WTC11 (cell line): ENCODE data around the gene ACSS2. TPM values are rescaled to one million over a fixed set of nuclear protein-coding genes. Genes with fewer than 3 reads are reported as not detected.

Source experiments
- ATF1 ChIP-seq: sonication (generic); formaldehyde crosslinking; IDR thresholded peaks from 2 replicates; pipeline ENCODE4 v1.8.1; 2023; ENCODE audit warnings: mild to moderate bottlenecking, moderate library complexity, missing genetic modification reagents
- FOXJ3 ChIP-seq: sonication (generic); formaldehyde crosslinking; IDR thresholded peaks from 2 replicates; pipeline ENCODE4 v1.9.0; 2021; ENCODE audit warnings: missing genetic modification reagents, mild to moderate bottlenecking, borderline replicate concordance
- GTF2I ChIP-seq: fragments of 250-450 bp; sonication (Bioruptor Pico); conservative IDR thresholded peaks from 2 replicates; pipeline ENCODE4 v1.4.0; 2021; ENCODE audit warnings: mild to moderate bottlenecking
- NFATC4 ChIP-seq: fragments of 250-450 bp; sonication (Bioruptor Pico); IDR thresholded peaks from 2 replicates; pipeline ENCODE4 v1.9.0; 2021; ENCODE audit warnings: mild to moderate bottlenecking
- NFYB ChIP-seq: sonication (generic); formaldehyde crosslinking; conservative IDR thresholded peaks from 2 replicates; pipeline ENCODE4 v1.8.0; 2022; ENCODE audit warnings: low read depth, missing genetic modification reagents
- PRRX2 ChIP-seq: fragments of 250-450 bp; sonication (Bioruptor Pico); IDR thresholded peaks from 2 replicates; pipeline ENCODE4 v1.8.0; 2021; ENCODE audit warnings: mild to moderate bottlenecking
- RELA ChIP-seq: sonication (generic); formaldehyde crosslinking; IDR thresholded peaks from 2 replicates; pipeline ENCODE4 v1.8.1; 2022; ENCODE audit warnings: missing genetic modification reagents, mild to moderate bottlenecking, borderline replicate concordance
- SOX15 ChIP-seq: fragments of 250-450 bp; sonication (Bioruptor Pico); IDR thresholded peaks from 2 replicates; pipeline ENCODE4 v1.9.0; 2021; ENCODE audit warnings: mild to moderate bottlenecking
- TP53 ChIP-seq: sonication (generic); formaldehyde crosslinking; IDR thresholded peaks from 2 replicates; pipeline ENCODE4 v1.8.1; 2023; ENCODE audit warnings: mild to moderate bottlenecking, missing genetic modification reagents
- ZBTB21 ChIP-seq: sonication (generic); formaldehyde crosslinking; IDR thresholded peaks from 2 replicates; pipeline ENCODE4 v1.8.1; 2023; ENCODE audit warnings: mild to moderate bottlenecking, missing genetic modification reagents, borderline replicate concordance
- ZNF416 ChIP-seq: fragments of 250-450 bp; sonication (Bioruptor Pico); IDR thresholded peaks from 2 replicates; pipeline ENCODE4 v1.9.0; 2021; ENCODE audit warnings: mild to moderate bottlenecking, inconsistent platforms
- ZNF423 ChIP-seq: fragments of 250-450 bp; sonication (Bioruptor Pico); IDR thresholded peaks from 2 replicates; pipeline ENCODE4 v2.1.2; 2022; ENCODE audit warnings: mild to moderate bottlenecking, moderate library complexity
- ZNF671 ChIP-seq: fragments of 250-450 bp; sonication (Bioruptor Pico); IDR thresholded peaks from 2 replicates; pipeline ENCODE4 v1.8.0; 2021; ENCODE audit warnings: mild to moderate bottlenecking
- total RNA-seq: library from RNA; stranded (reverse); gene quantifications from 3 replicates; pipeline ENCODE4 v1.2.3, GENCODE V29; 2021
- TF ChIP-seq, protein P1 (sequence below): fragments of 250-450 bp; sonication (Bioruptor Pico); IDR thresholded peaks from 2 replicates; pipeline ENCODE4 v1.9.0; 2021; ENCODE audit warnings: mild to moderate bottlenecking, borderline replicate concordance
- TF ChIP-seq, protein P2 (sequence below): sonication (generic); formaldehyde crosslinking; IDR thresholded peaks from 2 replicates; pipeline ENCODE4 v1.8.1; 2023; ENCODE audit warnings: mild to moderate bottlenecking, missing genetic modification reagents
- TF ChIP-seq, protein P3 (sequence below): sonication (generic); formaldehyde crosslinking; IDR thresholded peaks from 2 replicates; pipeline ENCODE4 v1.8.1; 2022; ENCODE audit warnings: low read depth, mild to moderate bottlenecking, moderate library complexity, missing genetic modification reagents, borderline replicate concordance
- TF ChIP-seq, protein P4 (sequence below): sonication (generic); formaldehyde crosslinking; conservative IDR thresholded peaks from 2 replicates; pipeline ENCODE4 v1.8.1; 2022; ENCODE audit warnings: mild to moderate bottlenecking, missing genetic modification reagents
- TF ChIP-seq, protein P5 (sequence below): sonication (generic); formaldehyde crosslinking; IDR thresholded peaks from 2 replicates; pipeline ENCODE4 v1.8.1; 2023; ENCODE audit warnings: mild to moderate bottlenecking, moderate library complexity, missing genetic modification reagents
- TF ChIP-seq, protein P6 (sequence below): sonication (generic); formaldehyde crosslinking; IDR thresholded peaks from 2 replicates; pipeline ENCODE4 v1.8.1; 2023; ENCODE audit warnings: mild to moderate bottlenecking, missing genetic modification reagents, moderate library complexity
- TF ChIP-seq, protein P7 (sequence below): fragments of 250-450 bp; sonication (Bioruptor Pico); IDR thresholded peaks from 2 replicates; pipeline ENCODE4 v1.8.0; 2021; ENCODE audit warnings: mild to moderate bottlenecking
- TF ChIP-seq, protein P8 (sequence below): sonication (generic); formaldehyde crosslinking; IDR thresholded peaks from 2 replicates; pipeline ENCODE4 v1.8.0; 2022; ENCODE audit warnings: mild to moderate bottlenecking, missing genetic modification reagents
- TF ChIP-seq, protein P9 (sequence below): fragments of 250-450 bp; sonication (Bioruptor Pico); IDR thresholded peaks from 2 replicates; pipeline ENCODE4 v2.1.2; 2022; ENCODE audit warnings: mild to moderate bottlenecking, moderate library complexity
- TF ChIP-seq, protein P10 (sequence below): sonication (generic); formaldehyde crosslinking; IDR thresholded peaks from 2 replicates; pipeline ENCODE4 v1.8.0; 2023; ENCODE audit warnings: missing genetic modification reagents

ACSS2 gene
- total RNA-seq, 1 experiment from 2014 or later = 28.9 TPM

DNA sequence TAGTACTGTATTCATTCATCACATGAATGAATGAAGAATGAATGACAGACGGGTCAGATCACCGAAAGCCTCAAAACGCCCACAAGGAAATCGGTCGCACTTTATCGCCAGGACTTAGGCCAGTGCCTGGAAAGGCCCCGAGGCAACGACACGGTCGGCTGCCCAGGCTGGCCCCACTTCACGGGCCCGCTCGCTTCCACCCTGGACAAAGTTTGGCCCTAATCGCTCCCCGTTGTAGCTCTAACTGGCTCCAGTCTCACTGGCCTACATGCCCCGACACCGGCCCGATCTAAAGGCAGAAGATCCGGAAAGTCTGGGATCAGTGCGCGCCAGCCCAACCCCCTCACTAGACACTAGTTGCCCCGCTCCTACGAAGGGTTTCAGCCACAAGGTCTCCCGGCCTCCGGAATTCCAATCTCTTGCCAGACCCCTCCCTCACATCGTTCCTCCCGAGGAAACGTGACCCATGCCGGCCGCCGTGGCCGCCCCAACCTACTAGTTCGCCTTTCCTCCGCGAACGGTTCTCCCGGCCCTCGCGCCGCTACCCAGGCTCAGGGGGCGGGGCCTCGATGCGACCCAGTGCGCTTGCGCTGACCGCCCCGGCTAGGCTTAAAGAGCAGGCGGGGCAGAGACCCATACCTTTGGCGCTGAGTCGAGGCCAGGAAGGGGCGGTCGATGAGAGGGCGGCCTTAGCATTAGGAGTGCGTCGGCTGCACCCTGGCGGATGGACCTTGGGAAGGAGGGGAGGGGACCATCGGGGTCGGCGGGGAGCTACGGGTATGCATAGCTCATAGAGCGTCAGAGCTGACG lies 79.0 kb downstream of the ACSS2 start, which contains the start of the genes GSS and MYH7B (continued):
- TF ChIP-seq, protein P1, sequence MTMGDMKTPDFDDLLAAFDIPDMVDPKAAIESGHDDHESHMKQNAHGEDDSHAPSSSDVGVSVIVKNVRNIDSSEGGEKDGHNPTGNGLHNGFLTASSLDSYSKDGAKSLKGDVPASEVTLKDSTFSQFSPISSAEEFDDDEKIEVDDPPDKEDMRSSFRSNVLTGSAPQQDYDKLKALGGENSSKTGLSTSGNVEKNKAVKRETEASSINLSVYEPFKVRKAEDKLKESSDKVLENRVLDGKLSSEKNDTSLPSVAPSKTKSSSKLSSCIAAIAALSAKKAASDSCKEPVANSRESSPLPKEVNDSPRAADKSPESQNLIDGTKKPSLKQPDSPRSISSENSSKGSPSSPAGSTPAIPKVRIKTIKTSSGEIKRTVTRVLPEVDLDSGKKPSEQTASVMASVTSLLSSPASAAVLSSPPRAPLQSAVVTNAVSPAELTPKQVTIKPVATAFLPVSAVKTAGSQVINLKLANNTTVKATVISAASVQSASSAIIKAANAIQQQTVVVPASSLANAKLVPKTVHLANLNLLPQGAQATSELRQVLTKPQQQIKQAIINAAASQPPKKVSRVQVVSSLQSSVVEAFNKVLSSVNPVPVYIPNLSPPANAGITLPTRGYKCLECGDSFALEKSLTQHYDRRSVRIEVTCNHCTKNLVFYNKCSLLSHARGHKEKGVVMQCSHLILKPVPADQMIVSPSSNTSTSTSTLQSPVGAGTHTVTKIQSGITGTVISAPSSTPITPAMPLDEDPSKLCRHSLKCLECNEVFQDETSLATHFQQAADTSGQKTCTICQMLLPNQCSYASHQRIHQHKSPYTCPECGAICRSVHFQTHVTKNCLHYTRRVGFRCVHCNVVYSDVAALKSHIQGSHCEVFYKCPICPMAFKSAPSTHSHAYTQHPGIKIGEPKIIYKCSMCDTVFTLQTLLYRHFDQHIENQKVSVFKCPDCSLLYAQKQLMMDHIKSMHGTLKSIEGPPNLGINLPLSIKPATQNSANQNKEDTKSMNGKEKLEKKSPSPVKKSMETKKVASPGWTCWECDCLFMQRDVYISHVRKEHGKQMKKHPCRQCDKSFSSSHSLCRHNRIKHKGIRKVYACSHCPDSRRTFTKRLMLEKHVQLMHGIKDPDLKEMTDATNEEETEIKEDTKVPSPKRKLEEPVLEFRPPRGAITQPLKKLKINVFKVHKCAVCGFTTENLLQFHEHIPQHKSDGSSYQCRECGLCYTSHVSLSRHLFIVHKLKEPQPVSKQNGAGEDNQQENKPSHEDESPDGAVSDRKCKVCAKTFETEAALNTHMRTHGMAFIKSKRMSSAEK (CRISPR knock-in tag) = no peak
- TF ChIP-seq NFYB (no peak), ZBTB21 (peak; percentile 68; the same call in 1 of the 2 replicates), FOXJ3 (CRISPR knock-in tag) (no peak), ZNF416 (CRISPR knock-in tag) (0 out of 2 replicates have a peak, but pooled peaks have one; percentile 8), TP53 (CRISPR knock-in tag) (no peak), ZNF423 (CRISPR knock-in tag) (no peak), SOX15 (no peak), PRRX2 (CRISPR knock-in tag) (no peak), RELA (CRISPR knock-in tag) (no peak), GTF2I (CRISPR knock-in tag) (no peak), ATF1 (CRISPR knock-in tag) (peak; percentile 46; the same call in 1 of the 2 replicates), NFATC4 (no peak), ZNF671 (CRISPR knock-in tag) (no peak)
- TF ChIP-seq, protein P2, sequence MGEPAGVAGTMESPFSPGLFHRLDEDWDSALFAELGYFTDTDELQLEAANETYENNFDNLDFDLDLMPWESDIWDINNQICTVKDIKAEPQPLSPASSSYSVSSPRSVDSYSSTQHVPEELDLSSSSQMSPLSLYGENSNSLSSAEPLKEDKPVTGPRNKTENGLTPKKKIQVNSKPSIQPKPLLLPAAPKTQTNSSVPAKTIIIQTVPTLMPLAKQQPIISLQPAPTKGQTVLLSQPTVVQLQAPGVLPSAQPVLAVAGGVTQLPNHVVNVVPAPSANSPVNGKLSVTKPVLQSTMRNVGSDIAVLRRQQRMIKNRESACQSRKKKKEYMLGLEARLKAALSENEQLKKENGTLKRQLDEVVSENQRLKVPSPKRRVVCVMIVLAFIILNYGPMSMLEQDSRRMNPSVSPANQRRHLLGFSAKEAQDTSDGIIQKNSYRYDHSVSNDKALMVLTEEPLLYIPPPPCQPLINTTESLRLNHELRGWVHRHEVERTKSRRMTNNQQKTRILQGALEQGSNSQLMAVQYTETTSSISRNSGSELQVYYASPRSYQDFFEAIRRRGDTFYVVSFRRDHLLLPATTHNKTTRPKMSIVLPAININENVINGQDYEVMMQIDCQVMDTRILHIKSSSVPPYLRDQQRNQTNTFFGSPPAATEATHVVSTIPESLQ = no peak
- TF ChIP-seq, protein P3, sequence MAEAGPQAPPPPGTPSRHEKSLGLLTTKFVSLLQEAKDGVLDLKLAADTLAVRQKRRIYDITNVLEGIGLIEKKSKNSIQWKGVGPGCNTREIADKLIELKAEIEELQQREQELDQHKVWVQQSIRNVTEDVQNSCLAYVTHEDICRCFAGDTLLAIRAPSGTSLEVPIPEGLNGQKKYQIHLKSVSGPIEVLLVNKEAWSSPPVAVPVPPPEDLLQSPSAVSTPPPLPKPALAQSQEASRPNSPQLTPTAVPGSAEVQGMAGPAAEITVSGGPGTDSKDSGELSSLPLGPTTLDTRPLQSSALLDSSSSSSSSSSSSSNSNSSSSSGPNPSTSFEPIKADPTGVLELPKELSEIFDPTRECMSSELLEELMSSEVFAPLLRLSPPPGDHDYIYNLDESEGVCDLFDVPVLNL = no peak
- TF ChIP-seq, protein P4, sequence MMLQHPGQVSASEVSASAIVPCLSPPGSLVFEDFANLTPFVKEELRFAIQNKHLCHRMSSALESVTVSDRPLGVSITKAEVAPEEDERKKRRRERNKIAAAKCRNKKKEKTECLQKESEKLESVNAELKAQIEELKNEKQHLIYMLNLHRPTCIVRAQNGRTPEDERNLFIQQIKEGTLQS (CRISPR knock-in tag) = no peak
- TF ChIP-seq, protein P5, sequence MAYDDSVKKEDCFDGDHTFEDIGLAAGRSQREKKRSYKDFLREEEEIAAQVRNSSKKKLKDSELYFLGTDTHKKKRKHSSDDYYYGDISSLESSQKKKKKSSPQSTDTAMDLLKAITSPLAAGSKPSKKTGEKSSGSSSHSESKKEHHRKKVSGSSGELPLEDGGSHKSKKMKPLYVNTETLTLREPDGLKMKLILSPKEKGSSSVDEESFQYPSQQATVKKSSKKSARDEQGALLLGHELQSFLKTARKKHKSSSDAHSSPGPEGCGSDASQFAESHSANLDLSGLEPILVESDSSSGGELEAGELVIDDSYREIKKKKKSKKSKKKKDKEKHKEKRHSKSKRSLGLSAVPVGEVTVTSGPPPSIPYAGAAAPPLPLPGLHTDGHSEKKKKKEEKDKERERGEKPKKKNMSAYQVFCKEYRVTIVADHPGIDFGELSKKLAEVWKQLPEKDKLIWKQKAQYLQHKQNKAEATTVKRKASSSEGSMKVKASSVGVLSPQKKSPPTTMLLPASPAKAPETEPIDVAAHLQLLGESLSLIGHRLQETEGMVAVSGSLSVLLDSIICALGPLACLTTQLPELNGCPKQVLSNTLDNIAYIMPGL (CRISPR knock-in tag) = peak; percentile 98
- TF ChIP-seq, protein P6, sequence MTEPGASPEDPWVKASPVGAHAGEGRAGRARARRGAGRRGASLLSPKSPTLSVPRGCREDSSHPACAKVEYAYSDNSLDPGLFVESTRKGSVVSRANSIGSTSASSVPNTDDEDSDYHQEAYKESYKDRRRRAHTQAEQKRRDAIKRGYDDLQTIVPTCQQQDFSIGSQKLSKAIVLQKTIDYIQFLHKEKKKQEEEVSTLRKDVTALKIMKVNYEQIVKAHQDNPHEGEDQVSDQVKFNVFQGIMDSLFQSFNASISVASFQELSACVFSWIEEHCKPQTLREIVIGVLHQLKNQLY (CRISPR knock-in tag) = no peak
- TF ChIP-seq, protein P7, sequence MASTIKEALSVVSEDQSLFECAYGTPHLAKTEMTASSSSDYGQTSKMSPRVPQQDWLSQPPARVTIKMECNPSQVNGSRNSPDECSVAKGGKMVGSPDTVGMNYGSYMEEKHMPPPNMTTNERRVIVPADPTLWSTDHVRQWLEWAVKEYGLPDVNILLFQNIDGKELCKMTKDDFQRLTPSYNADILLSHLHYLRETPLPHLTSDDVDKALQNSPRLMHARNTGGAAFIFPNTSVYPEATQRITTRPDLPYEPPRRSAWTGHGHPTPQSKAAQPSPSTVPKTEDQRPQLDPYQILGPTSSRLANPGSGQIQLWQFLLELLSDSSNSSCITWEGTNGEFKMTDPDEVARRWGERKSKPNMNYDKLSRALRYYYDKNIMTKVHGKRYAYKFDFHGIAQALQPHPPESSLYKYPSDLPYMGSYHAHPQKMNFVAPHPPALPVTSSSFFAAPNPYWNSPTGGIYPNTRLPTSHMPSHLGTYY (CRISPR knock-in tag) = no peak
- TF ChIP-seq, protein P8, sequence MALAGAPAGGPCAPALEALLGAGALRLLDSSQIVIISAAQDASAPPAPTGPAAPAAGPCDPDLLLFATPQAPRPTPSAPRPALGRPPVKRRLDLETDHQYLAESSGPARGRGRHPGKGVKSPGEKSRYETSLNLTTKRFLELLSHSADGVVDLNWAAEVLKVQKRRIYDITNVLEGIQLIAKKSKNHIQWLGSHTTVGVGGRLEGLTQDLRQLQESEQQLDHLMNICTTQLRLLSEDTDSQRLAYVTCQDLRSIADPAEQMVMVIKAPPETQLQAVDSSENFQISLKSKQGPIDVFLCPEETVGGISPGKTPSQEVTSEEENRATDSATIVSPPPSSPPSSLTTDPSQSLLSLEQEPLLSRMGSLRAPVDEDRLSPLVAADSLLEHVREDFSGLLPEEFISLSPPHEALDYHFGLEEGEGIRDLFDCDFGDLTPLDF (CRISPR knock-in tag) = no peak
- TF ChIP-seq, protein P9, sequence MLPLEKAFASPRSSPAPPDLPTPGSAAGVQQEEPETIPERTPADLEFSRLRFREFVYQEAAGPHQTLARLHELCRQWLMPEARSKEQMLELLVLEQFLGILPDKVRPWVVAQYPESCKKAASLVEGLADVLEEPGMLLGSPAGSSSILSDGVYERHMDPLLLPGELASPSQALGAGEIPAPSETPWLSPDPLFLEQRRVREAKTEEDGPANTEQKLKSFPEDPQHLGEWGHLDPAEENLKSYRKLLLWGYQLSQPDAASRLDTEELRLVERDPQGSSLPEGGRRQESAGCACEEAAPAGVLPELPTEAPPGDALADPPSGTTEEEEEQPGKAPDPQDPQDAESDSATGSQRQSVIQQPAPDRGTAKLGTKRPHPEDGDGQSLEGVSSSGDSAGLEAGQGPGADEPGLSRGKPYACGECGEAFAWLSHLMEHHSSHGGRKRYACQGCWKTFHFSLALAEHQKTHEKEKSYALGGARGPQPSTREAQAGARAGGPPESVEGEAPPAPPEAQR (CRISPR knock-in tag) = no peak
- TF ChIP-seq, protein P10, sequence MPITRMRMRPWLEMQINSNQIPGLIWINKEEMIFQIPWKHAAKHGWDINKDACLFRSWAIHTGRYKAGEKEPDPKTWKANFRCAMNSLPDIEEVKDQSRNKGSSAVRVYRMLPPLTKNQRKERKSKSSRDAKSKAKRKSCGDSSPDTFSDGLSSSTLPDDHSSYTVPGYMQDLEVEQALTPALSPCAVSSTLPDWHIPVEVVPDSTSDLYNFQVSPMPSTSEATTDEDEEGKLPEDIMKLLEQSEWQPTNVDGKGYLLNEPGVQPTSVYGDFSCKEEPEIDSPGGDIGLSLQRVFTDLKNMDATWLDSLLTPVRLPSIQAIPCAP = no peak
